Measurements from ENCODE around the gene SRRM4. TPM values are rescaled to one million over a fixed set of nuclear protein-coding genes. Genes with fewer than 3 reads are reported as not detected.

SRRM4 gene
- total RNA-seq, 1 donor from 2014 or later, result not detected

DNA sequence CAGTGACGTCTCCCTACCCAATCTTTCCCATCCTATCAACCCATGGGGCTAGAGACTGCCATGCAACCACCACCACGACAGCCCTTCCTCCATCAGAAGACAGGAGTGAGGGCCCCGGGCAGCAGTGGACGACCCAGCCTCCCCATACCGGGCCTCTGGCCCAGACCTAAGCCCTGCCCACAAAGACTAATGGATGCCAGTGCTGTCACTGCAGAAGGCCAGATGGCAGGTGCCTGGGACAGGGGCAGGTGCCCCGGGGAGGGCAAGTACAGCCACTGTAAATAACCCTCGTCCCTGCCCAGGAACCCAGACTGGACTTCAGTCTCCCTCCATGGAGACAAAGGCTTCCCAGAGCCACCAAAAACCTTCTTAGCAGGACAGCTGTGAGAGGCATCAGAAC is 177.1 kb downstream of the SRRM4 start:
- intact Hi-C loops (cut with micrococcal nuclease), result no loop called here

- intact Hi-C loops (cut with micrococcal nuclease), result no loop called here
These were observed 178.5 kb downstream of the SRRM4 start for GRCh38 chr12:119159844-119160243.

- intact Hi-C loops (cut with micrococcal nuclease), result no loop called here
These were observed 186.6 kb downstream of the SRRM4 start for GRCh38 chr12:119167902-119168301.

DNA sequence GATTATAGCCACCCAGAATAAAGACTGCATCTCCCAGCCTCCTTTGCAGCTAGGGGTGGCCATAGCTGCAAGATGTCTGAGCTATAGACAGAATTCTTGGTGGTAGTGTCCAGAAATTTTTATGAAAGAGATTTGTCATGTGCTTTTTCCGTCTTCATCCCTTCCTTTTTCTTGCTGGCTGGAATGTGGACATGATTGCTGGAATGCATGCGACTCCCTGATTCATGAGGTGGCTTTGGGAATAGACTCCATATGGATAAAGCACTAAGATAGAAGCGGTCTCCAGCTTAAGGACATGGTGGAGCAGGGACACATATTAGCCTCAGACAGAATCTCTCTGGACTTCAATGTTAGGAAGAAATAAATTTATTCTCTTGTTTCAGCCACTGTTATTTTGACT is 187.4 kb downstream of the SRRM4 start:
- intact Hi-C loops (cut with micrococcal nuclease), result no loop called here

- intact Hi-C loops (cut with micrococcal nuclease), result no loop called here
These were observed 187.8 kb downstream of the SRRM4 start for GRCh38 chr12:119169150-119169549.

- intact Hi-C loops (cut with micrococcal nuclease), result no loop called here
These were observed 189.9 kb downstream of the SRRM4 start for GRCh38 chr12:119171291-119171690.

DNA sequence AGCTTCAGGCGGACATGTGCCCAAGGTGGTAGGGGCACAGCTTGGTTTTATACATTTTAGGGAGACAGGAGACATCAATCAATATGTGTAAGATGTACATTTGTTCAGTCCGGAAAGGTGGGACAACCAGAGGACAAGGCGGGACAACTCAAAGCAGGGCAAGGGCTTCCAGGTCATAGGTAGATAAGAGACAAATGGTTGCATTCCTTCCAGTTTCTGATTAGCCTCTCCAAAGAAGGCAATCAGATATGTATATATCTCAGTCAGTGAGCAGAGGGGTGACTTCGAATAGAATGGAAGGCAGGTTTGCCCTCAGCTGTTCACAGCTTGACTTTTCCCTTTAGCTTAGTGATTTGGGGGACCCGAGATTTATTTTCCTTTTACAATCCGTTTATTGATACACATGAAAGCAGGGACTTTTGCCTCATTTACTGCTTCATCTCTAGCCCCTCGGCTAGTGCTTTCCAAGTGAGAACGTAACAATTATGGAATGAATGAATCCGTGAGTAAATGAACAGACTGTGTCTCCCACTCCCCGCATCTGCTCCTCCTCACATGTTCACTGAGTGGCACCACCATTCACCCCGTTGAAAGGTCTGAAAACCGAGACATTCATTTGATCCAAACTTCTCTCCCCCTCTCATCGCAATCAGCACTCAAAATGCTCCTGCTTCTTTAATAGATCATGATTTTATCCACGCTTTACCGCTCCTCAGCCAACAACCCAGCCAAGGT is 190.5 kb downstream of the SRRM4 start:
- intact Hi-C loops (cut with micrococcal nuclease), result no loop called here

- intact Hi-C loops (cut with micrococcal nuclease), result no loop called here
These were observed 193.7 kb downstream of the SRRM4 start for GRCh38 chr12:119175081-119175480.

DNA sequence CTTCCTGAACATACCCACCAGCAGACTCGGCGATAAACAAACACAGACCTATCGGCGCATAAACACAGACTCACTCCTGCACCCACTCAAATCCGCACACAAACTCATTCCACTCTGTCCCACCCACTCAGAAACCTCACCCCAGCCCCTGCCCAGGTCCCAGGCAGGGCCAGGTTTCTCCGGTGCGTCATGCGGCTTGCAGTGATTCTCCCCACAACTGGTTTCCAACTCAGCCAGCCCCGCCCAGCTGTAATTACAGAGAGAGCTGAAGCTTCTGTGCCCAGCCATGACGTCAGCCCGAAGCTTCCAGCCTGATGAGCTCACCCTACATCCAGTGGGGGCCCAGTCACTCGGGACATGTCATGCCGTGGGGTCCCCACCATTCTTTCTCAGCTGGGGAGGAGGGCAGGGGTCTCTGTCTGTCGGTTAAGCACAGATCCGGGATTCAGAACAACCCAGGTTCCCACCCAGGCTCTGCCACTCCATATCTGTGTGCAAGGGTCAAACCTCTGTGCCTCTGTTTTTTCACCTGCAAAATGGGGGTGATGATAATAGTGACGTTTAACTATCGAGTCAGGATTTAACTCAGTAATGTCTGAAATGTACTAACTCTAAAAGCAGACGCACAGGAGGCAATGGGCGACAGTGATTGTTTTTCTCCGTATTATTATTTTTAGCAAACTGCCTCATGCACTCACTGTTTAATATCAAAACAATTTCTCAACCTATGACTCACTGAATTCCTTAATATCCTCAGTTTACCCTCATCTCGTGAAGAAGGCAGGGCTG is 195.1 kb downstream of the SRRM4 start:
- intact Hi-C loops (cut with micrococcal nuclease), result no loop called here

DNA sequence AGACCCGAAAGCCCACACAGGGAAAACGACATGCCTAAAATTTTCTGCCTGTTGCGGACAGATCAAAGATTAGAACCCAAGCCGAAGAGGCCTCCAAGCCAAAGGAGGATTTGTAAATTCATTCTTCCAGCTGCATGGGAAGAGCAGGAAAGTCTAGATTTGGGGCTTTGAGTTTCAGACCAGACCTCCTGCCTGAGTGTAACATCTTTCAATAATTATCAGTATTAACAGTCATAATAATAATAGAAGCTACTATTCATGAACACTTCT is 195.7 kb downstream of the SRRM4 start:
- intact Hi-C loops (cut with micrococcal nuclease), result no loop called here

- intact Hi-C loops (cut with micrococcal nuclease), result no loop called here
These were observed 196.5 kb downstream of the SRRM4 start for GRCh38 chr12:119177724-119178380.

DNA sequence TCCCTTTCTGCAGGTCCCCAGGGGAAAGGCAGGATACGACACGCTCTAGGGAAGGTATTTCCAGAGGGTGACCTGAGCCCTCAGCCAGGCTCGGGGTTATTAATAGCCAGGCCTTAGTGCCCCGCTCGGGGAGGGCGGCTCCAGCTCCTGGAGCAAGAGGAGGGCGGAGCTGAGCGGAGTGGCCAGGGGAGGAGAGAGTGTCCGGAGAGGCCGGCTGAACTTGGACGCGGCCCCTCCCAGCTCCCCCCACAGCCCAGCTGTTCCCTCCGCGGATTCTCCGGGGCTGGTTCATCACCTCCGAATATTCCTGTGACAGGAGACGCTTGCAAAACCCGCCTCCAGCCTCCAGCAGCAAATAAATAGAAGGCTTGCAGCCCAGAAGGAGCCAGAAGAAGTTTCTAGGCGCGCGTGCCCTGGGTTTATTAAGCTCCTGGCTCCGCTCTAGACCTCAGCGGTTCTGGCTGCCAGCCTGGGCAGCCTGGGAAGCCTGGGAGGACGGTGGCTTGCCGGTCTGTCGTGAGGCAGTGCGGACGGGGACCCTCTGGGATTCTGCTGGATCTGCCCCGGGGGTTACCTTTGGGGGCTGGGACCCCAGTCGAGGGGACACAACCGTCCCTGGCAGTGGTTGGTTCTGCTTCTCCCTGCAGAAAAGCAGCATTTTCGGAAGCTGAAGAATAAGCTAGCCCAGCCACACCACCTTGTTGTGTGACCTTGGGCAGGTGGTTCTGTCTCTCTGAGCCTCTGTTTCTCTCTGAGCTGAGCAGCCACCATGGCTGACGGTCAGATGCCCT is 197.4 kb downstream of the SRRM4 start, which contains the start of gene HSPB8:
TSS of gene HSPB8 (plus strand) at position 388 of the 791 bp plus-strand sequence. CDS start at position 770, 382 bp downstream.
- intact Hi-C loops (cut with micrococcal nuclease), result no loop called here

DNA sequence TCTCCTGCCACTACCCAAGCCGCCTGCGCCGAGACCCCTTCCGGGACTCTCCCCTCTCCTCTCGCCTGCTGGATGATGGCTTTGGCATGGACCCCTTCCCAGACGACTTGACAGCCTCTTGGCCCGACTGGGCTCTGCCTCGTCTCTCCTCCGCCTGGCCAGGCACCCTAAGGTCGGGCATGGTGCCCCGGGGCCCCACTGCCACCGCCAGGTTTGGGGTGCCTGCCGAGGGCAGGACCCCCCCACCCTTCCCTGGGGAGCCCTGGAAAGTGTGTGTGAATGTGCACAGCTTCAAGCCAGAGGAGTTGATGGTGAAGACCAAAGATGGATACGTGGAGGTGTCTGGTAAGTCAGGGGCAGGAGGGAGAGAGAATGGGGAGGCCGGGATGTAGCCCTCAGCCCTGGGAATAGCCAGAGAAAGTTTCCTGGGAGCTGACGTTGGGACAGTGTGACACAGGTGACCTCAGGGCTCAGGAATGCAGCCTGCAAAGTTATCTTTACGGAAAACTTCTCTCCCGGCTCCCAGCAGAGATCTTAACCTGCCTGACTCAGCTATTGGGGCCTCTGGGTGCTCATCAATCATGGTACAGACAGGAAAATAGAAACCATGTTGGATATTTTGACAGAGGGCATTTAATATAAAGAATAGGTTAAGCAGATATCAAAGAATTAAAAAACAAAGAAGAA is 198.1 kb downstream of the SRRM4 start:
- intact Hi-C loops (cut with micrococcal nuclease), result no loop called here

DNA sequence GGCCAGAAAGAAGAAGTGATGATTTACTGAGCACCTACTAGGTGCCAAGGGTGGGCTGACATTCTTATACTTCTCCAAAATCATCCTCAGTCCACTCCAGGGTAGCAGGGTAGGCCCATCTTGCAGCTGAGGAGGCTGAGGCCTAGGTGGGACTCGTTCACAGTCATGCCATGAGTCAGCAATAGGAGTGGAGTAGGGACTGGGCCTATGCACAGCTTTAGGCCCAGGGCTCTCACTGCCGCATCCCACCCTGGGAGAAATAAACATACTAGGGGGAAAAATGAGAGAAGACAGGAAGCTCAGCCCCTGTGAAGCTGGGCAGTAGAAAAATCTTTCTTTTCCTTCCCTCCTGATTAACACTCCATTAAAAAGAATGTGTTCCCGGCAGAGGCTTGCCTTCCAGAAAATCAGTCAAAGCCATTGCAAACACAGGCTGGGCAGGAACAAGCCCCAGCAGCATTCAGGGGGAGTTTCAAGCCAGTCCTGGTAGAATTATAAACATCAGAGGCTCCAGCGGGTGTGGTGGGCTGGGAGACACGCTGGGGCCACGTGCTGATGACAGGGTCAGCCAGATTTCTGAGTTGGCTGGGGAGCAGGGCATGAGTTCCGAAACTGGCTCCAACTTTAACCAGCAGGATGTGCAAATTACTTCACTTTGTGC is 199.2 kb downstream of the SRRM4 start:
- intact Hi-C loops (cut with micrococcal nuclease), result no loop called here

GRCh38 chr12:119181202-119181601 is 199.9 kb downstream of the SRRM4 start:
- intact Hi-C loops (cut with micrococcal nuclease), result no loop called here

- intact Hi-C loops (cut with micrococcal nuclease), result no loop called here
These were observed 200.6 kb downstream of the SRRM4 start for GRCh38 chr12:119181944-119182343.

- intact Hi-C loops (cut with micrococcal nuclease), result no loop called here
These were observed 201.6 kb downstream of the SRRM4 start for GRCh38 chr12:119182701-119183493.

- intact Hi-C loops (cut with micrococcal nuclease), result no loop called here
These were observed 202.8 kb downstream of the SRRM4 start for GRCh38 chr12:119183942-119184695.

- intact Hi-C loops (cut with micrococcal nuclease), result no loop called here
These were observed 213.9 kb downstream of the SRRM4 start for GRCh38 chr12:119195256-119195655.
